Measurements from ENCODE around the gene METTL16. TPM values are rescaled to one million over a fixed set of nuclear protein-coding genes. Genes with fewer than 3 reads are reported as not detected.
A peak's percentile ranks its signal among the peaks of the same experiment; 100 is the strongest.

Gene METTL16
- total RNA-seq, 1 experiment from 2014 or later, result 54.1 TPM

GRCh38 chr17:2483084-2483483, 28.6 kb downstream of the METTL16 start (continued):
- TF ChIP-seq ARID4B (CRISPR knock-in tag; IDR thresholded peaks at IDR 0.05; ENCODE audit: borderline replicate concordance) (no peak), ATF1 (CRISPR knock-in tag; IDR thresholded peaks at IDR 0.05) (no peak), AFF4 (CRISPR knock-in tag; IDR thresholded peaks at IDR 0.05; ENCODE audit: borderline replicate concordance) (no peak), SP1 (CRISPR knock-in tag; conservative IDR thresholded peaks at IDR 0.05) (no peak), NR2C2 (CRISPR knock-in tag; IDR thresholded peaks at IDR 0.05) (no peak), JAZF1 (CRISPR knock-in tag; IDR thresholded peaks at IDR 0.05) (no peak), ELF4 (CRISPR knock-in tag; IDR thresholded peaks at IDR 0.05; ENCODE audit: low read depth) (no peak), ZNF232 (CRISPR knock-in tag; IDR thresholded peaks at IDR 0.05) (no peak), IRF1 (CRISPR knock-in tag; IDR thresholded peaks at IDR 0.05) (no peak), ATF3 (CRISPR knock-in tag; conservative IDR thresholded peaks at IDR 0.05) (no peak), IRF2 (CRISPR knock-in tag; IDR thresholded peaks at IDR 0.05; ENCODE audit: borderline replicate concordance, low read depth) (no peak), USF1 (CRISPR knock-in tag; IDR thresholded peaks at IDR 0.05) (no peak)

GRCh38 chr17:2482218-2482617, 29.5 kb downstream of the METTL16 start:
- peaks cover 11% of the 10 kb centered on the region for H3K36me3 Mint-ChIP-seq
- CTCF ChIA-PET, result interaction anchor here (0.9 kb wide), 1 partner anchor 66 kb away, joined by 3 read pairs; no protein-coding TSS in a partner anchor

More at GRCh38 chr17:2482218-2482617, 29.5 kb downstream of the METTL16 start:
- DNase-seq (ENCODE audit: low spot score) (no peak), ATAC-seq (no peak)
- H3K27me3 Mint-ChIP-seq (ENCODE audit: low read depth), result no peaks in the 10 kb centered on the region
- POLR2A ChIA-PET, result no interaction called here
- H3K4me3 Mint-ChIP-seq, result no peak overlapping the region
- no peaks in the 10 kb centered on the region for H3K9me3 Mint-ChIP-seq
- TF ChIP-seq AR (CRISPR knock-in tag; IDR thresholded peaks at IDR 0.05) (no peak), ZNF281 (CRISPR knock-in tag; IDR thresholded peaks at IDR 0.05) (no peak), TCF7 (CRISPR knock-in tag; IDR thresholded peaks at IDR 0.05; ENCODE audit: low read depth) (no peak), RORB (CRISPR knock-in tag; IDR thresholded peaks at IDR 0.05) (no peak), STAT6 (CRISPR knock-in tag; conservative IDR thresholded peaks at IDR 0.05; ENCODE audit: low read depth) (no peak)
- H3K27ac Mint-ChIP-seq, result peak overlapping the region; percentile 26
- peaks cover 37% of the 10 kb centered on the region for H3K4me1 Mint-ChIP-seq
